Measurements from ENCODE around the gene GDPD5. TPM values are rescaled to one million over a fixed set of nuclear protein-coding genes. Genes with fewer than 3 reads are reported as not detected.
A peak's percentile ranks its signal among the peaks of the same experiment; 100 is the strongest.

GDPD5 gene
- polyA plus RNA-seq, 3 donors, result 4.9 to 39.0 (median 7.6) TPM

DNA sequence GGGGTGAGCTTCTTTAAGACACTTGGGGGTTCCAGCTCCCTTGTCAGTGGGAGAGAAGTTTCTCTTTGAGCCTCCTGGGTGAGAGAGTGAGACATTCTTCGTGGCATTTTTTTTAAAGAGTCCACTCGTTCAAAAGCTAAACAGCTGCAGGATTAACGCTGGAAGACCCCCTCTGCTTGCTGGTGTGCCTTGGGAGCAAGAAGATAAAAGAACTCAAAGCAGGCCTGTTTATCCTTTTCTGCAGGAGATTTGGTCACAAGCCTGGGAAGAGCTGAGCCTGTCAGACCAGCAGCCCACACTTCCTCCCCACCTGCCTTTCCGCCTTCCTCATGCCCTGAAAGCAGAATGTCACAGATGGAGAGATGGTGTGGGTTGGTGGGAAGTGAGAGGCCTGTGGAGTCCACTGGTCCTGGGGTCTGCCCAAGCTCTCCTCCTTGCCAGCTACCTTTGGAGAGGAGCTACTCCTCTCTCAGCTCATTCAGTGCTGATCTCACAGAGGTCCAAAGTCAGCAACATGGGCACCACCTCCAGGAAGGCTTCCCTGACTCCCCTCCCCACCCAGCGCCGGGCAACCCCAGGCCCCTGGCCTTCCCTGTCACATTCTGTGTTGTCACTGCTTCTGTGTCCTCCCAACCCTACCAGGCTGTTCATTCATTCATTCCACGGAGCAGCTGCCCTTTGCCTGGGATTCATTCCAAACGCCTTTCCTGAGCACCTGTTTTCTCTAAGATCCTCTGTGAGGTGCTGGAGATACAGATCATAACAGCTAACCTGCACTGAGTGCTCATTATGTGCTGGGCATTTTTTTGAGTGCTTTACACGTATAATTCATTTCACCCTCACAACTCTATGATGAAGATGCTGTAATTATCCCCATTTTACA is 6.7 kb downstream of the GDPD5 start:
- Histone ChIP-seq H3K4me3 (replicated peaks in 1 of 3; ENCODE audit: low read depth in 2 of 3, low read length in 3 of 3) (no peak overlapping the region), H3K4me1 (ENCODE audit: control insufficient read depth in 1 of 2, insufficient read depth in 2 of 2, low read length in 2 of 2) (peaks cover 14 to 17% of the 10 kb centered on the region in 2 donors), H2AFZ (ENCODE audit: insufficient read depth, low read depth, low read length, poor library complexity, severe bottlenecking) (no peak overlapping the region), H3K9ac (ENCODE audit: insufficient read depth, low read length, poor library complexity, severe bottlenecking) (no peak overlapping the region), H3K27ac (ENCODE audit: low read depth in 1 of 2, low read length in 2 of 2) (no peak overlapping the region), H3K4me2 (replicated peaks; ENCODE audit: extremely low read depth, low read length, poor library complexity, severe bottlenecking) (no peak overlapping the region), H3K9me3 (replicated peaks in 1 of 2; ENCODE audit: control insufficient read depth in 1 of 2, insufficient read depth in 1 of 2, low read length in 2 of 2) (peaks cover 0 to 5% of the 10 kb centered on the region in 2 donors), H3K79me2 (ENCODE audit: insufficient read depth, low read length) (peaks cover 3% of the 10 kb centered on the region), H4K20me1 (ENCODE audit: insufficient read depth, low read length) (peaks cover 21% of the 10 kb centered on the region), H3K36me3 (replicated peaks in 1 of 2; ENCODE audit: control insufficient read depth in 1 of 2, insufficient read depth in 2 of 2, low read length in 2 of 2) (no peaks in the 10 kb centered on the region), H3K27me3 (ENCODE audit: control insufficient read depth in 2 of 2, insufficient read depth in 2 of 2, low read length in 2 of 2) (peaks cover 0 to 2% of the 10 kb centered on the region in 2 donors)
- no peak overlapping the region for H3K27ac Mint-ChIP-seq
- no peak for TF ChIP-seq CTCF (IDR thresholded peaks at IDR 0.05)
- H3K27me3 Mint-ChIP-seq (ENCODE audit: low read depth in 3 of 3), result peaks cover 5 to 10% (median 6%) of the 10 kb centered on the region in 3 donors
- peaks cover 4 to 9% of the 10 kb centered on the region in 2 donors for H3K36me3 Mint-ChIP-seq
- intact Hi-C loops (cut with micrococcal nuclease), result no loop called here
- WGBS (ENCODE audit: insufficient coverage), result 56% methylated on average over 3 of the region's 9 CpGs
- H3K4me1 Mint-ChIP-seq, result peaks cover 29% of the 10 kb centered on the region
- no peak overlapping the region for H3K4me3 Mint-ChIP-seq
- H3K9me3 Mint-ChIP-seq, result peaks cover 0 to 6% (median 3%) of the 10 kb centered on the region in 7 donors
- DNase-seq, result no peak

GRCh38 chr11:75518204-75518549 is 7.6 kb downstream of the GDPD5 start:
- WGBS (ENCODE audit: insufficient coverage), result no CpG with 5 or more reads among the region's 3 CpGs
- no peak for DNase-seq
- H3K27ac ChIP-seq (ENCODE audit: low read depth in 1 of 2, low read length in 2 of 2), result no peak overlapping the region
- H3K27me3 ChIP-seq (ENCODE audit: control insufficient read depth in 2 of 2, insufficient read depth in 2 of 2, low read length in 2 of 2), result no peaks in the 10 kb centered on the region
- H3K27me3 Mint-ChIP-seq (ENCODE audit: low read depth in 3 of 3), result peaks cover 0 to 4% (median 2%) of the 10 kb centered on the region in 3 donors
- H3K9me3 Mint-ChIP-seq, result peaks cover 0 to 5% (median 3%) of the 10 kb centered on the region in 7 donors
- intact Hi-C loops (cut with micrococcal nuclease), result no loop called here
- no peak overlapping the region for H3K4me3 ChIP-seq (replicated peaks in 1 of 3; ENCODE audit: low read depth in 2 of 3, low read length in 3 of 3)
- no peak for TF ChIP-seq CTCF (IDR thresholded peaks at IDR 0.05)
- peak overlapping the region in 1 of 7 donors; percentile 4 for H3K27ac Mint-ChIP-seq
- no peak overlapping the region for H3K9ac ChIP-seq (ENCODE audit: insufficient read depth, low read length, poor library complexity, severe bottlenecking)
- H3K4me1 ChIP-seq (ENCODE audit: control insufficient read depth in 1 of 2, insufficient read depth in 2 of 2, low read length in 2 of 2), result peaks cover 12 to 14% of the 10 kb centered on the region in 2 donors
- peaks cover 0 to 5% of the 10 kb centered on the region in 2 donors for H3K9me3 ChIP-seq (replicated peaks in 1 of 2; ENCODE audit: control insufficient read depth in 1 of 2, insufficient read depth in 1 of 2, low read length in 2 of 2)
- H3K4me1 Mint-ChIP-seq, result peaks cover 21% of the 10 kb centered on the region
- H3K4me3 Mint-ChIP-seq, result no peak overlapping the region
- no peak overlapping the region for H3K4me2 ChIP-seq (replicated peaks; ENCODE audit: extremely low read depth, low read length, poor library complexity, severe bottlenecking)
- H2AFZ ChIP-seq (ENCODE audit: insufficient read depth, low read depth, low read length, poor library complexity, severe bottlenecking), result no peak overlapping the region
- H3K36me3 Mint-ChIP-seq, result peaks cover 4 to 6% of the 10 kb centered on the region in 2 donors
- H4K20me1 ChIP-seq (ENCODE audit: insufficient read depth, low read length), result peaks cover 12% of the 10 kb centered on the region
- H3K36me3 ChIP-seq (replicated peaks in 1 of 2; ENCODE audit: control insufficient read depth in 1 of 2, insufficient read depth in 2 of 2, low read length in 2 of 2), result no peaks in the 10 kb centered on the region
- no peaks in the 10 kb centered on the region for H3K79me2 ChIP-seq (ENCODE audit: insufficient read depth, low read length)
